HG03558 (cell line): ENCODE results near the gene THTPA.

Experiments
- ATAC-seq: cut with Tn5 transposase; IDR thresholded peaks from one replicate; pipeline ENCODE4 v1.9.1; 2021; ENCODE audit warnings: moderate number of reproducible peaks; ENCODE audit not compliant: unreplicated experiment; ENCODE audit errors: extremely low read depth

THTPA gene, protein sequence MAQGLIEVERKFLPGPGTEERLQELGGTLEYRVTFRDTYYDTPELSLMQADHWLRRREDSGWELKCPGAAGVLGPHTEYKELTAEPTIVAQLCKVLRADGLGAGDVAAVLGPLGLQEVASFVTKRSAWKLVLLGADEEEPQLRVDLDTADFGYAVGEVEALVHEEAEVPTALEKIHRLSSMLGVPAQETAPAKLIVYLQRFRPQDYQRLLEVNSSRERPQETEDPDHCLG

DNA sequence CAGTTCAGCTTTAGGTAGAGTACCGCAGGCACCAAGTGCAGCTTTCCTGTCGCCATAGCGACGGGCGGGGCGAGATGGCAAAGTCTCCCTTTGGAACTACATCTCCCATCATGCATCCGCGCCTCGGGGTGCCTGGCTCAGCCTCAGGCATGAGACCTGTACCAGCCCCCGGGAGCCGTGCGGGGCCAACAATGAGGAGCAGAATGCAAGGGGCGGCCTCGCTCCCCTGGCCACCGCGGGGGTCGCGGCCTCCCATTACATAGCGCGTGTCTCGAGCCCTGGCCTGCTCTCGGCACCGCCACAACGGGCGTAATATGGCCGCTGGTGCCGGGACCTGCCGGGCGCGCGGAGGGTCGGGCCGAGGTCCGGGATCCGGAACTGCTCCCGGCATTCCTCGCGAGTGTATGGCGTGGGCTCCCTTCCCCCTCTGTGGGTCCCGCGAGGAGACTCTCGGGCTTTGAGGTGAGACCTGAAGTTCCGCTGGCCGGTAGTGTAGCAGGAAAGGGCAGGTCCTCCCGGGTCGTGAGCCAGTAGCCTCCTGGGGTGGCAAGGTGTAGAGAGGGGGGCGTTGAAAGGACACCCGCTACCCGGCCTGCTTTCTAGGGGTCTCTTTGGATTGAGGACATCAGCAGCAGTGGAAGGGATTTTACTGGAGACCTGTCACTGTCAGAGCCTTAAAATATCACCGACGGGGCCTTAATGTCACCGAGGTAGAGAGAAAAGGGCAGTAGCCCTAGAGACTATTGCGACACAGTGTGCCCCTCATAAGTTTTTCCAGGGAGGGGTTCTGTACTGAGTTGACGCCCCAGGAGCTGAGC, at the start of gene THTPA:
THTPA (plus strand) TSS at position 390 of the 818 bp plus-strand sequence. CDS start 487 bp downstream, outside the sequence.
- peak; percentile 58 for ATAC-seq

DNA sequence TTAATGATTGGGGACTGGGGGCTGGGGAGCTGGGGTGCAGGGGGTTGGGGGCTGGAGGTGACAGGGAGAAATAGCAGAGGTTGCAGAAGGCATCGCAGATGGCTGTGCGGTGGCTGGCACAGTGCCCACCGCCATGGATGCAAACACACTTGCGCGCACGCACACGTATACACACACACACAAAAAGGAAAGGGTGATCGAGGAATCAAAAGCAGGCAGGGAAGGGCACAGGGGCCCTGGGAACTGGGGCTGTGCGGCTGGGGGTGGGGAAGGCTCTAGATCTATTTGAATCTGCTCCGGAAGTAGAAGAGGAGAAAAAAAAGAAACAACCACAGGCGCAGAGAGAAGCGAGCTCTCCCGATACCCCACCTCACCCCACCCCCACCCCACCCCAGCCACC, 43.9 kb upstream of the THTPA start:
- ATAC-seq: no peak

- no peak for ATAC-seq
Measured at GRCh38 chr14:23513005-23513817, 42.9 kb upstream of the THTPA start.

DNA sequence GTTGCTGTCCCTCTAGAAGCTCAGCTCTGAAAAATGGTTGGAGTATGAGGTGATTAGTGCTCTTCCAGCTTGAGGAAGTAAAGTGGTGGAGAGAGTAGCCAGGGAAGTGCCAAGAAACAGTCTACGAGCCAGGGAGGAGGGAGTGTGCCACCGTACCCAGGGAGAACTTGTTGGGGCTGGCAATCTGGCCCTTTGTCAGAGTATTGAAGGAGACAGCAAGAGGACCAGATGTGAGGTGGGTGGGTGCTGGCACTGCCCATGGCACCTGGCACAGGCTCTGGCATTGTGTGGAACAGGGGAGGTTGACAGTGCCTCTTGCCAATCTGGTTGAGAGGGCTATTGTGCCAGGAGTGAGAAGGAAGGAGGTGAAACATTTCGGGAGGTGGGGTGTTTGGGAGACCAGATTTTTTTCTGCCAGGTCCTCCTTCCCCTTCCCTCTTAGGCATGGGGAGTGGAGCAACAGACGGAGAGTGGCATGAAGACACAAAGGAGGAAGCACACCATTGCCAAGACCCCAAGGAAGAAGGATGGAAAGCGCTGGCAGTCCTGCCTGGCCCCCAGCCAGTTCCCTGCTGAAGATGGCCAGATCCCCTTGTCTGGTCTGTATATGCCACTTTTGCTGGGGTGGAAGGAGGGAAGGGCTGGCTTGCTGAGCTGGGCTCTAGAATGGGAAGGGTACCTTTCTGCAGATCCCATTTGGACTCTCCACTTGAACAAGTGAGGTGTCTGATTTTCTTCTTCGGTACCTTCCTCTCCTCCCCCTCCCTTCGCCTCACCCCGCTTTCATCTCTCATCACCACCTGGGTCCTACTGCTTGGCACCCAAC, 42.0 kb upstream of the THTPA start:
- no peak for ATAC-seq

GRCh38 chr14:23514644-23514957, 41.5 kb upstream of the THTPA start:
- no peak for ATAC-seq

DNA sequence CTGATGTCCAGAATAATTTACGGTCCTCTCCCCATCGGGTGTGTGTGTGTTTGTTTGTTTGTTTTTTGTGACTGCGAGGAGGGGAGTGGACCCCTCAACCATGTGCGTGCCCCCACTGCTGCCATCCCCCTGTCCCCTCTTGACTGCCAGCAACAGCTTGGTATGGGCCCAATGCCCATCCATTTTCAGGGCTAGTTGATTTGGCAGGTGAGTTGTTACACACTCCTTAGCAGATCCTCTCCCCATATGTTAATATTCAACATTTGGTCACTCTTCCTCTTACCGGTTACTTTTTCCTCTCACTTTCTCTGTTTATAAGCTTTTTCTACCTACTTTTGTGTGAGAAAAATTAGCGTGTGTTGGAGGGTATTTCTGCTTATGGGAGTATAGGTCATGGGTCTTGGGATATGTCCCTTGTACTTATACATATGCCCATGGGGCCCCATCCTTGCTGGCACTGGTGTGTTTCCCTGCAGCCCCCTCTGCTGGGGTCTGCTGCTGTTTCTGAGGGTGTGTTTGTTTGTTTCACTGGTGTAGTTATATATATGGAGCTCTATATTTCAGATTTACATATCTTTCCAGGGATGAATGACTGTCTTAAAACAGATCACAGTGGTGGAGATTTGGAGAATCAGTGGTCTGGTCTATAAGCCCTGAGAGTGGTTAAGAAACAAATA, 38.3 kb upstream of the THTPA start:
- no peak for ATAC-seq

- no peak for ATAC-seq
Measured at GRCh38 chr14:23518709-23519108, 37.4 kb upstream of the THTPA start.

DNA sequence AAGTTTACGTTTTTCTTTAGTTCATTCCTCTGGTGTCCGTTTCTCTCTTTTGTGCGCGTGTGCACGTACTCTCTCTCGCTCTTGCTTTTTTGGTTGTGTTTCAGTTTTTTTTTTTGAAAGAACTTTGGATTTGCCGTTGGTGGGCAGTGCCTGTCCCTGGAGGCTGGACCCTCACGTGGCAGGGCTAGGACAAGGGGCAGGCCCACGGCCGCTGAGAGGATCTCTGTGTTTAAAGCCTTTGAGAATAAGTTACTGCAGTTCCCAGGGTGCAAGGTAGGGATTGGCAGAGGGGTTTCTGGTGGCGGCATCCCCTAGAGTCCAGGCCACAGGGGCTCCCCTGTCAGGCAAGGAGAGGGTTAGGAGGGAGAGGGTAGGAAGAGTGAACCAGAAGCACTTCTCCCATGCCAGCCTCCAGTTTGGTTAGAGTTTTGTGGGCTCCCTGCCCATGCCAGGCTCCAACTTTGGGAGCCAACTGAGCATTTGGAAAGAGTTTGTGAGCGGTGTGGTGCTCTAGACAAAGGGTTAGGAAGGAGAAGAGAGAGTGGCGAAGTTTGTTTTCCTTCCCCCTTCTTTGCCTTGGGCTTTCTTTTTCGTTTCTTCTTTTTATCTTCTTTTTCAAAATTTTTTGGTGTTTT, 35.1 kb upstream of the THTPA start:
- ATAC-seq: no peak

GRCh38 chr14:23521785-23522640, 34.1 kb upstream of the THTPA start:
- ATAC-seq: no peak

DNA sequence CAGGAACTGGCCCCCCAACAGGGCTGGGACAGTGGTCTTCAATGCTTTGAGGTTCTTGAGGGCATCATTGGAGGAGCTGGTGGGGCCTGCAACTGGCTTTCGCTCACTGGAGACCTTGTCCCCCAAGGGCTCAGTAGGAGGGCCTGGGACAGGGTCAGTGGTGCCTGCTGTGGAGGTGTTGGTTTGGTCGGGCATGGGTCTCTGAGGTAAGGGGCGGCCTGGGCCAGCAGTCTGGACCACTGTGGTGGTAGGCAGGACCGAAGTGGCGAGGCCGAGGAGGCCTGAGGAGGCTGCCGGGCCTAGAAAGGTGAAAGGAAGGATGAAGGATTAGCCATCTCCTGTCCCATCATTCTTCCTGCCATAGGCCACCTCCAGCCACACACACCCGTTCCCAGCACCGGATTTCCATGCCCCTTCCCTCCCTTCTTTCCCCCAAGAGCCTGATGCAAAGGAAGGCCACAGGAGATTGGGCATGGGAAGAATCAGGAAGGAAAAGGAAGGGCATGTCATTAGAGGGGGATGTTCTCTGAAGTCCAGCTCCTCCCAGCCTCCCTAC, 33.4 kb upstream of the THTPA start:
- ATAC-seq: no peak

- ATAC-seq: no peak
Measured at GRCh38 chr14:23523229-23524016, 32.6 kb upstream of the THTPA start.

- no peak for ATAC-seq
Measured at GRCh38 chr14:23524954-23525353, 31.1 kb upstream of the THTPA start.

DNA sequence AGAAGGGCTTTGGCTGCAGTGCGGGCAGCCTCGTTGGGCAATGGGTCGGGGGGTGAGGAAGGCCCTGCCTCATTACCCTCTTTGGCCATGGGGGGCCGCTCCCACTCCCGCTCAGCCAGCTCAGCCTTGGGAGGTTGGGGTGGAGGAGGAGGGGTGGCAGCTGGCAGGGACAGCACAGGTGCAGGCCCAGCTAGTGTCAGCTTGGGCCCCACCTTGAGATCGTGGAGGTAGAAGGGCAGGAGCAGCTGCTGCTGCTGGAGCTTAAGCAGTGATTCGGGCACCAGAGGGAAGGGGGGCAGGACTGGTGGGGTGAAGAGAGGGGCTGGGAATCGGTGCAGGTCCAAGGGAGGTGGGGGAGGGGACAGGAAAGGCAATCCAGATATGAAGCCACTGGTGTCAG, 30.5 kb upstream of the THTPA start:
- no peak for ATAC-seq

GRCh38 chr14:23528555-23528954, 27.5 kb upstream of the THTPA start:
- ATAC-seq: no peak

DNA sequence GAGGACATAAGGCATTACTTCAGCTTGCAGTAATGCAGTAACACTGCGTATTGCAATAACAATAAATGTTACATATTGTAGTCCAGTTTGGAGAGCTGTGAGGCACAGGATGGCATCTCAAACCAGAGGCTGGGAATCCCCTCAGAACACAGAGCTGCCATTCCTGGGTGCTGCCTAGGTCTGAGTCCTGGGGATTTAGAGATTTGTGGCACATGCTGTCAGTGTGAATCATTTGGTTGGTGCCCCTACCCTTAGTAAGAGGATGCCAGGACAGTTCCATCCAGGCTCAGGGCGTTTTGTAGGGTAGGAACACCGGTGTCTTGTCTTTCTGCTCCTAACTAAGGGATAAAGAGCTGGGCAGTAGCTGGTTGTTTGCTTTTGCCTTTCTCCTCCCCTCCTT, 27.1 kb upstream of the THTPA start:
- no peak for ATAC-seq

DNA sequence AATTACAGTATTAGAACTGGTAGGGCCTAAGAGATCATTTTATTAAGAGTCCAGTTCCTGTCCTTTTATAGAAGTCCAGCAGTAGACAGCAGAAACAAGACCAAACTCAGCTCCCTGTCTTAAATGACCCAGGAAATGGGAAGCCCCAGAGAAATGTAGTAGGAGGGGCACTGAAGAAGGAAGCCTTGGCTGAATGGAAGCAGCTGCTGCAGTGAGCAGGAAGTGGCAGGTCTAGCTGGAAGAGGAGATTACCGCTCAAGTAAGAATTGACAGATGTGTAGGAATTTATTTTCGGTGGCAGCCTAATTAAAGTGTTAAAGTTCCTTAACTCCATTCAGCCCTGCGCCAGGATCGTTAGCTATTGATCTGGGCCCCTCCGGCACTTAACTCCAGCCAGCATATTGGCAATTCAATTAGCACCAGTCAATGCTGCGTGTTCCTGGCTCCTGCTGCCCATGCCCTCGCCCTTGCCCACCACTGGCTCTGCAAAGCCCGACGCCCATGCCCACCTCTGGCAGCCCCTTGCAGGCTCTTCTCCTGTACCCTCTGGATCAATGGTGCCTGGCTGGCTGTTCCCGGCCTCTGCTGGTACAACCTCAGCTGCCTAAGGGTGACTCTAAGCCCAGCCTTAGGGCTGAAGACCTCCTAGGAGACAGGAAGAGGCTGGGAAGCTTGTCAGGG, 25.6 kb upstream of the THTPA start:
- ATAC-seq: no peak

GRCh38 chr14:23531391-23531790, 24.7 kb upstream of the THTPA start:
- no peak for ATAC-seq
